GM12878 (cell line): ENCODE measurements around the gene JMJD7. TPM values are rescaled to one million over a fixed set of nuclear protein-coding genes. Genes with fewer than 3 reads are reported as not detected.

Experiments used
- BMI1 ChIP-seq: fragments of 450-650 bp; IDR thresholded peaks from 2 replicates; pipeline ENCODE4 v1.6.1; 2016; ENCODE audit warnings: mild to moderate bottlenecking, moderate library complexity, borderline replicate concordance
- EP300 ChIP-seq, 2 experiments: fragments of 150-350 bp in 1 of 2; IDR thresholded peaks; 2 replicates each; pipeline ENCODE4 v1.6.1; 2011 to 2012; ENCODE audit warnings: low read depth in 2 of 2, low read length in 2 of 2, borderline replicate concordance in 1 of 2, improper control_type of control experiment in 1 of 2, inconsistent platforms in 1 of 2; ENCODE audit not compliant: control insufficient read depth in 1 of 2
- IRF3 ChIP-seq: fragments of 450-650 bp; IDR thresholded peaks from 2 replicates; pipeline ENCODE4 v1.6.1; 2014; ENCODE audit warnings: mild to moderate bottlenecking
- MAX ChIP-seq: IDR thresholded peaks from 2 replicates; pipeline ENCODE4 v1.6.1; 2012; ENCODE audit warnings: low read depth, low read length, improper control_type of control experiment
- NFIC ChIP-seq: IDR thresholded peaks from 2 replicates; pipeline ENCODE4 v1.6.1; 2012; ENCODE audit warnings: low read depth, mild to moderate bottlenecking, inconsistent platforms, low read length, moderate library complexity
- RELB ChIP-seq: fragments of 450-650 bp; IDR thresholded peaks from 2 replicates; pipeline ENCODE4 v1.6.1; 2017; ENCODE audit warnings: low read depth, mild to moderate bottlenecking, moderate library complexity
- RFX5 ChIP-seq: IDR thresholded peaks from 2 replicates; pipeline ENCODE4 v1.6.1; 2011; ENCODE audit warnings: low read depth, low read length, improper control_type of control experiment
- RUNX3 ChIP-seq: IDR thresholded peaks from 2 replicates; pipeline ENCODE4 v1.6.1; 2012; ENCODE audit warnings: low read length, inconsistent platforms
- SIX5 ChIP-seq: IDR thresholded peaks from 2 replicates; pipeline ENCODE4 v1.6.1; 2011; ENCODE audit warnings: mild to moderate bottlenecking, low read depth, low read length, moderate library complexity; ENCODE audit not compliant: severe bottlenecking
- YBX1 ChIP-seq: fragments of 450-650 bp; IDR thresholded peaks from 2 replicates; pipeline ENCODE4 v1.6.1; 2016; ENCODE audit warnings: antibody characterized with exemption
- ZNF274 ChIP-seq: IDR thresholded peaks from one replicate; pipeline ENCODE4 v1.8.0; 2011; ENCODE audit not compliant: insufficient read length, insufficient read depth
- polyA plus RNA-seq, 11 experiments: library from polyadenylated mRNA; depleted of rRNA in 4 of 11; unstranded in 6 of 11; stranded (reverse) in 5 of 11; fragments of >200 nt; fragmentation: Nextera tagmentation in 4 of 11; fragmentation: Illumina TruSeq in 1 of 11; extraction: Ambion mirVana in 4 of 11; extraction: Trizol in 1 of 11; gene quantifications; 1 replicate in 1 of 11; 2 replicates in 10 of 11; pipeline versions ENCODE4 v1.2.1 to v1.2.3, GENCODE V29; 2011 to 2016; ENCODE audit warnings: inconsistent platforms in 2 of 11, missing spikeins in 2 of 11, low read depth in 1 of 11
- total RNA-seq, 4 experiments: library from RNA; depleted of rRNA in 3 of 4; stranded (reverse); fragments of >200 nt in 3 of 4; fragmentation: Illumina TruSeq in 1 of 4; extraction: Trizol in 1 of 4; gene quantifications; 2 replicates each; pipeline versions ENCODE4 v1.2.1 to v1.2.3, GENCODE V29; 2013 to 2021
- TF ChIP-seq, protein P1 (sequence below): fragments of 450-650 bp; IDR thresholded peaks from 2 replicates; pipeline ENCODE4 v1.6.1; 2017; ENCODE audit warnings: mild to moderate bottlenecking, low read depth, inconsistent platforms; ENCODE audit not compliant: poor library complexity, severe bottlenecking

The JMJD7 gene
- total and polyA plus RNA-seq, 10 of the 15 experiments (the other 5 are each of a cell fraction or from before 2014, with no cell fraction given) = 0.79 to 12.2 (median 6.5) TPM

GRCh38 chr15:41825572-41826535 is 2.0 kb upstream of the JMJD7 start (continued):
- no peak for TF ChIP-seq YBX1
- TF ChIP-seq RUNX3 = no peak
- no peak for TF ChIP-seq IRF3
- TF ChIP-seq, protein P1, sequence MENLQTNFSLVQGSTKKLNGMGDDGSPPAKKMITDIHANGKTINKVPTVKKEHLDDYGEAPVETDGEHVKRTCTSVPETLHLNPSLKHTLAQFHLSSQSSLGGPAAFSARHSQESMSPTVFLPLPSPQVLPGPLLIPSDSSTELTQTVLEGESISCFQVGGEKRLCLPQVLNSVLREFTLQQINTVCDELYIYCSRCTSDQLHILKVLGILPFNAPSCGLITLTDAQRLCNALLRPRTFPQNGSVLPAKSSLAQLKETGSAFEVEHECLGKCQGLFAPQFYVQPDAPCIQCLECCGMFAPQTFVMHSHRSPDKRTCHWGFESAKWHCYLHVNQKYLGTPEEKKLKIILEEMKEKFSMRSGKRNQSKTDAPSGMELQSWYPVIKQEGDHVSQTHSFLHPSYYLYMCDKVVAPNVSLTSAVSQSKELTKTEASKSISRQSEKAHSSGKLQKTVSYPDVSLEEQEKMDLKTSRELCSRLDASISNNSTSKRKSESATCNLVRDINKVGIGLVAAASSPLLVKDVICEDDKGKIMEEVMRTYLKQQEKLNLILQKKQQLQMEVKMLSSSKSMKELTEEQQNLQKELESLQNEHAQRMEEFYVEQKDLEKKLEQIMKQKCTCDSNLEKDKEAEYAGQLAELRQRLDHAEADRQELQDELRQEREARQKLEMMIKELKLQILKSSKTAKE = no peak
- no peak for TF ChIP-seq BMI1
- no peak for TF ChIP-seq EP300 (IDR thresholded peaks at IDR 0.05; ENCODE audit: borderline replicate concordance in 1 of 2, control insufficient read depth in 1 of 2, low read depth in 2 of 2, low read length in 2 of 2)
- no peak for TF ChIP-seq MAX
- TF ChIP-seq ZNF274 = no peak
- TF ChIP-seq RELB = no peak
- no peak for TF ChIP-seq SIX5
- no peak for TF ChIP-seq RFX5
- no peak for TF ChIP-seq NFIC
